ENCODE results near the gene HCFC1R1.

Gene HCFC1R1

GRCh38 chr16:3023669-3024478, at the start of gene HCFC1R1, which contains the start of gene THOC6 (continued):
- peak; percentile 91 for TF ChIP-seq ZNF449 (tag by site-specific recombination; IDR thresholded peaks at IDR 0.05)
- no peak for TF ChIP-seq ZSCAN18 (tag by site-specific recombination; IDR thresholded peaks at IDR 0.05)
- no peak for TF ChIP-seq ZNF677 (tag by site-specific recombination; IDR thresholded peaks at IDR 0.05)
- TF ChIP-seq ZFHX2 (tag by site-specific recombination; conservative IDR thresholded peaks at IDR 0.05), result peak; percentile 31; the same call in 1 of the 2 replicates
- no peak for TF ChIP-seq ZNF776 (tag by site-specific recombination; IDR thresholded peaks at IDR 0.05; ENCODE audit: borderline replicate concordance)
- TF ChIP-seq ZBTB10 (tag by site-specific recombination; IDR thresholded peaks at IDR 0.05), result peak; percentile 71
- TF ChIP-seq ZSCAN5A (tag by site-specific recombination; IDR thresholded peaks at IDR 0.05), result 0 out of 2 replicates have a peak, but pooled peaks have one; percentile 20
- TF ChIP-seq ZNF626 (tag by site-specific recombination; IDR thresholded peaks at IDR 0.05), result no peak
- no peak for TF ChIP-seq ZNF280C (tag by site-specific recombination; IDR thresholded peaks at IDR 0.05)
- TF ChIP-seq GLIS2 (tag by site-specific recombination; IDR thresholded peaks at IDR 0.05), result peak; percentile 93
- peak; percentile 56; the same call in 1 of the 2 replicates for TF ChIP-seq INSM2 (tag by site-specific recombination; IDR thresholded peaks at IDR 0.05)
- 0 out of 2 replicates have a peak, but pooled peaks have one; percentile 23 for TF ChIP-seq ZNF184 (tag by site-specific recombination; IDR thresholded peaks at IDR 0.05)
- TF ChIP-seq ZNF292 (tag by site-specific recombination; IDR thresholded peaks at IDR 0.05; ENCODE audit: borderline replicate concordance, low read depth), result no peak
- TF ChIP-seq ZNF133 (tag by site-specific recombination; IDR thresholded peaks at IDR 0.05), result no peak
- TF ChIP-seq ZBTB49 (tag by site-specific recombination; IDR thresholded peaks at IDR 0.05; ENCODE audit: low read depth), result no peak
- no peak for TF ChIP-seq ZNF19 (tag by site-specific recombination; IDR thresholded peaks at IDR 0.05; ENCODE audit: low read depth)
- no peak for TF ChIP-seq MEIS1 (CRISPR knock-in tag; IDR thresholded peaks at IDR 0.05; ENCODE audit: borderline replicate concordance)
- peak; percentile 90 for TF ChIP-seq KLF8 (tag by site-specific recombination; IDR thresholded peaks at IDR 0.05)
- no peak for TF ChIP-seq ZNF37A (tag by site-specific recombination; IDR thresholded peaks at IDR 0.05)
- TF ChIP-seq ZNF558 (tag by site-specific recombination; IDR thresholded peaks at IDR 0.05), result no peak
- TF ChIP-seq OVOL3 (tag by site-specific recombination; IDR thresholded peaks at IDR 0.05), result peak; percentile 49; the same call in 1 of the 2 replicates
- peak; percentile 91 for TF ChIP-seq ZNF600 (tag by site-specific recombination; IDR thresholded peaks at IDR 0.05)
- TF ChIP-seq ZFP37 (tag by site-specific recombination; IDR thresholded peaks at IDR 0.05), result peak; percentile 78; the same call in 1 of the 2 replicates
- TF ChIP-seq ZFP41 (tag by site-specific recombination; IDR thresholded peaks at IDR 0.05; ENCODE audit: borderline replicate concordance), result no peak
- TF ChIP-seq MZF1 (tag by site-specific recombination; IDR thresholded peaks at IDR 0.05; ENCODE audit: borderline replicate concordance), result no peak

Data from HEK293 (cell line).